H1 (cell line): Measurements from ENCODE around the gene NAE1. TPM values are rescaled to one million over a fixed set of nuclear protein-coding genes. Genes with fewer than 3 reads are reported as not detected.

Experiments used
- CTCF ChIA-PET: fragments of 300-600 bp; sonication (Branson Sonifier 250); formaldehyde crosslinking; loops from one replicate; lab custom pipeline; 2021; ENCODE audit not compliant: partially characterized antibody; lab: Charles Lee
- POLR2A ChIA-PET: fragments of 300-600 bp; sonication (Branson Sonifier 250); formaldehyde crosslinking; loops from one replicate; lab custom pipeline; 2021; ENCODE audit warnings: inconsistent platforms; ENCODE audit not compliant: partially characterized antibody; lab: Charles Lee
- DNase-seq, 2 experiments: peaks; one replicate each; pipeline versions ENCODE4 v3.0.0 to v3.0.0-alpha.2; 2010 to 2022; ENCODE audit warnings: low spot score in 2 of 2, low read depth in 1 of 2, mixed read lengths in 1 of 2
- FAIRE-seq: peaks from 2 replicates; lab custom pipeline; 2011; peaks lifted over from hg19 to GRCh38; lab: Jason Lieb, UNC
- H2AFZ ChIP-seq: 2 replicates; pipeline ENCODE4 v1.8.1; 2012; ENCODE audit warnings: low read length, inconsistent platforms
- H2AK5ac ChIP-seq: 2 replicates; pipeline ENCODE4 v1.6.1; 2013; ENCODE audit warnings: low read depth, low read length
- H2BK120ac ChIP-seq: replicated peaks from 2 replicates; pipeline ENCODE3; 2013; ENCODE audit warnings: low read depth, low read length, inconsistent platforms
- H2BK12ac ChIP-seq: 2 replicates; pipeline ENCODE4 v1.6.1; 2013; ENCODE audit warnings: low read depth, low read length
- H2BK15ac ChIP-seq: 2 replicates; pipeline ENCODE4 v1.6.1; 2013; ENCODE audit warnings: low read length
- H2BK20ac ChIP-seq: 2 replicates; pipeline ENCODE4 v1.6.1; 2013; ENCODE audit warnings: low read length
- H2BK5ac ChIP-seq: 2 replicates; pipeline ENCODE4 v1.6.1; 2013; ENCODE audit warnings: low read depth, low read length
- H3K14ac ChIP-seq: 2 replicates; pipeline ENCODE4 v1.6.1; 2013; ENCODE audit warnings: inconsistent platforms; ENCODE audit not compliant: insufficient read length
- H3K18ac ChIP-seq: 2 replicates; pipeline ENCODE4 v1.6.1; 2013; ENCODE audit warnings: low read length; ENCODE audit errors: extremely low read depth
- H3K23ac ChIP-seq: 2 replicates; pipeline ENCODE4 v1.6.1; 2013; ENCODE audit warnings: inconsistent platforms; ENCODE audit not compliant: insufficient read length
- H3K23me2 ChIP-seq: 2 replicates; pipeline ENCODE4 v1.6.1; 2013; ENCODE audit warnings: low read depth, low read length
- H3K27ac ChIP-seq: 2 replicates; pipeline ENCODE4 v1.6.1; 2011; ENCODE audit warnings: low read depth, low read length, inconsistent platforms
- H3K27me3 ChIP-seq, 4 experiments: replicated peaks in 1 of 4; 1 replicate in 1 of 4; 2 replicates in 3 of 4; pipeline versions ENCODE4 v1.6.1 to v1.8.1; 2011 to 2013; ENCODE audit warnings: low read length in 3 of 4, mild to moderate bottlenecking in 3 of 4, inconsistent platforms in 2 of 4, mixed read lengths in 2 of 4, moderate library complexity in 1 of 4; ENCODE audit not compliant: control insufficient read depth in 3 of 4, insufficient read depth in 3 of 4; ENCODE audit errors: extremely low read depth in 1 of 4
- H3K36me3 ChIP-seq, 4 experiments: 2 replicates each; pipeline versions ENCODE4 v1.6.1 to v1.8.1; 2011 to 2013; ENCODE audit warnings: mild to moderate bottlenecking in 4 of 4, low read length in 3 of 4, moderate library complexity in 2 of 4, control low read depth in 1 of 4, inconsistent platforms in 1 of 4; ENCODE audit not compliant: insufficient read depth in 4 of 4, control insufficient read depth in 2 of 4
- H3K4ac ChIP-seq: replicated peaks from 2 replicates; pipeline ENCODE3; 2013; ENCODE audit warnings: low read length, low read depth, mixed read lengths, inconsistent platforms; ENCODE audit not compliant: insufficient read length
- H3K4me1 ChIP-seq, 4 experiments: replicated peaks in 1 of 4; 1 replicate in 1 of 4; 2 replicates in 3 of 4; pipeline versions ENCODE4 v1.6.1 to v1.8.1; 2011 to 2013; ENCODE audit warnings: low read length in 3 of 4, inconsistent platforms in 2 of 4, mixed read lengths in 1 of 4; ENCODE audit not compliant: insufficient read depth in 4 of 4, control insufficient read depth in 3 of 4
- H3K4me2 ChIP-seq, 2 experiments: 2 replicates each; pipeline versions ENCODE4 v1.6.1 to v1.8.1; 2011 to 2013; ENCODE audit warnings: low read depth in 2 of 2, low read length in 2 of 2, control low read depth in 1 of 2, inconsistent platforms in 1 of 2, mild to moderate bottlenecking in 1 of 2; ENCODE audit not compliant: insufficient read depth in 1 of 2
- H3K4me3 ChIP-seq, 4 experiments: fragments of 200-600, 300-600 bp in 1 of 4; sonication (generic), shearing (Covaris generic), sonication (Bioruptor Twin) in 1 of 4; 2 replicates each; pipeline versions ENCODE4 v1.5.1 to v1.8.1; 2011 to 2016; ENCODE audit warnings: low read length in 4 of 4, low read depth in 3 of 4, control low read depth in 2 of 4, inconsistent platforms in 2 of 4, mild to moderate bottlenecking in 2 of 4, mixed read lengths in 1 of 4, moderate library complexity in 1 of 4; ENCODE audit not compliant: insufficient read depth in 2 of 4; ENCODE audit errors: extremely low read depth in 1 of 4
- H3K56ac ChIP-seq: replicated peaks from 2 replicates; pipeline ENCODE3; 2013; ENCODE audit warnings: low read depth, mild to moderate bottlenecking, mixed read lengths, low read length, inconsistent platforms; ENCODE audit not compliant: insufficient read length
- H3K79me1 ChIP-seq: 2 replicates; pipeline ENCODE4 v1.6.1; 2013; ENCODE audit warnings: low read depth, low read length, control low read depth
- H3K79me2 ChIP-seq, 2 experiments: 2 replicates each; pipeline versions ENCODE4 v1.6.1 to v1.8.1; 2012 to 2013; ENCODE audit warnings: low read length in 2 of 2, mild to moderate bottlenecking in 2 of 2, inconsistent platforms in 1 of 2; ENCODE audit not compliant: insufficient read depth in 2 of 2, control insufficient read depth in 1 of 2
- H3K9ac ChIP-seq, 4 experiments: replicated peaks in 1 of 4; 1 replicate in 1 of 4; 2 replicates in 3 of 4; pipeline versions ENCODE4 v1.6.1 to v1.8.1; 2011 to 2013; ENCODE audit warnings: low read depth in 3 of 4, low read length in 3 of 4, control low read depth in 2 of 4, mild to moderate bottlenecking in 2 of 4, moderate library complexity in 2 of 4, inconsistent platforms in 1 of 4; ENCODE audit errors: extremely low read depth in 1 of 4
- H3K9me3 ChIP-seq, 2 experiments: 2 replicates each; pipeline versions ENCODE4 v1.6.1 to v1.8.1; 2012 to 2013; ENCODE audit warnings: mild to moderate bottlenecking in 2 of 2, moderate library complexity in 2 of 2, control low read depth in 1 of 2, inconsistent platforms in 1 of 2, low read depth in 1 of 2, low read length in 1 of 2, mixed read lengths in 1 of 2; ENCODE audit not compliant: insufficient read depth in 2 of 2
- H4K20me1 ChIP-seq, 2 experiments: replicated peaks in 1 of 2; 2 replicates each; pipeline versions ENCODE3 to v1.8.1; 2011 to 2013; ENCODE audit warnings: inconsistent platforms in 2 of 2, low read length in 2 of 2, mild to moderate bottlenecking in 1 of 2; ENCODE audit not compliant: insufficient read depth in 2 of 2, control insufficient read depth in 1 of 2
- H4K5ac ChIP-seq: 2 replicates; pipeline ENCODE4 v1.6.1; 2013; ENCODE audit warnings: low read length, low read depth, mixed read lengths, inconsistent platforms; ENCODE audit not compliant: insufficient read length
- H4K8ac ChIP-seq: 2 replicates; pipeline ENCODE4 v1.8.0; 2013; ENCODE audit warnings: mild to moderate bottlenecking, moderate library complexity, low read length, inconsistent platforms; ENCODE audit not compliant: insufficient read depth; ENCODE audit errors: extremely low read depth
- H4K91ac ChIP-seq: replicated peaks from 2 replicates; pipeline ENCODE3; 2013; ENCODE audit warnings: low read length, mixed read lengths, inconsistent platforms; ENCODE audit not compliant: insufficient read length
- BACH1 ChIP-seq: IDR thresholded peaks from 2 replicates; pipeline ENCODE4 v1.6.1; 2012; ENCODE audit warnings: low read length, improper control_type of control experiment
- E2F6 ChIP-seq: IDR thresholded peaks from 2 replicates; pipeline ENCODE4 v1.6.1; 2012; ENCODE audit warnings: inconsistent platforms
- MAX ChIP-seq: IDR thresholded peaks from 2 replicates; pipeline ENCODE4 v1.6.1; 2012; ENCODE audit warnings: inconsistent platforms
- TCF12 ChIP-seq: IDR thresholded peaks from 2 replicates; pipeline ENCODE4 v1.6.1; 2011; ENCODE audit warnings: low read depth, mild to moderate bottlenecking, low read length
- WGBS, 2 experiments: shearing (Covaris generic) in 1 of 2; methylation state at CpG; one replicate each; pipeline versions ENCODE4 v1.1.6 to v1.1.7; 2013 to 2015; ENCODE audit warnings: low lambda C conversion rate in 2 of 2, mixed read lengths in 2 of 2, inconsistent platforms in 1 of 2, low coverage in 1 of 2, missing lambda C conversion rate in 1 of 2; ENCODE audit not compliant: insufficient replicate concordance in 2 of 2, insufficient coverage in 1 of 2, insufficient read length in 1 of 2; ENCODE audit errors: extremely low coverage in 1 of 2, missing lambda C conversion rate in 1 of 2; 5-methylcytosine and 5-hydroxymethylcytosine counted together
- polyA plus RNA-seq, 7 experiments: library from polyadenylated mRNA; depleted of rRNA in 3 of 7; stranded (reverse) in 5 of 7; unstranded in 2 of 7; fragments of >200 nt in 5 of 7; fragments of 200-250 nt in 2 of 7; gene quantifications; 1 replicate in 5 of 7; 2 replicates in 1 of 7; 4 replicates in 1 of 7; pipeline versions ENCODE4 v1.2.1 to v1.2.3, GENCODE V29; 2011 to 2013; ENCODE audit warnings: missing spikeins in 2 of 7, mixed read lengths in 2 of 7
- total RNA-seq: library from RNA; stranded (reverse); fragmentation: NEBNext Ultra II Directional; extraction: Animal tissue kit (Norgen Biotek cat#: 25700); gene quantifications from 2 replicates; pipeline ENCODE4 v1.2.1, GENCODE V29; 2021

NAE1 gene
- total and polyA plus RNA-seq, 2 of the 8 experiments (the other 6 are each of a cell fraction or from before 2014, with no cell fraction given), result 66.6 to 155 TPM

GRCh38 chr16:66801320-66802105 lies 29.3 kb downstream of the NAE1 start, which contains the start of gene TERB1:
TSS of gene TERB1 (minus strand) at chr16:66801584. CDS start at chr16:66796798, 4,786 bp downstream.
- FAIRE-seq (no peak), DNase-seq (peak in 1 of 2 experiments; percentile 52)
- no peak within 1 kb of the TSS for H2BK5ac ChIP-seq
- no peak within 1 kb of the TSS for H3K56ac ChIP-seq
- H3K27ac ChIP-seq, result no peak within 1 kb of the TSS
- H2AFZ ChIP-seq, result no peak within 1 kb of the TSS
- no peaks in the 10 kb centered on the region for H4K20me1 ChIP-seq
- no peak within 1 kb of the TSS for H3K14ac ChIP-seq
- no peak within 1 kb of the TSS for H2BK20ac ChIP-seq
- no peak within 1 kb of the TSS for H3K23ac ChIP-seq
- 92% methylated on average over 48 of the region's 56 CpGs; no CpG with 5 or more reads in 1 of the 2 experiments for WGBS, 2 experiments
- no peak within 1 kb of the TSS for H2BK120ac ChIP-seq
- peaks cover 12 to 39% (median 24%) of the 10 kb centered on the region in 4 experiments for H3K36me3 ChIP-seq
- H2AK5ac ChIP-seq, result no peak within 1 kb of the TSS
- H3K79me2 ChIP-seq, result no peaks in the 10 kb centered on the region
- H3K18ac ChIP-seq, result no peak within 1 kb of the TSS
- no peaks in the 10 kb centered on the region for H3K79me1 ChIP-seq
- H3K4me2 ChIP-seq, result no peak within 1 kb of the TSS
- peak within 1 kb of the TSS; percentile 35; the same call in 1 of the 2 replicates for H4K8ac ChIP-seq
- H3K4me3 ChIP-seq, result no peak within 1 kb of the TSS
- no peak within 1 kb of the TSS for H2BK15ac ChIP-seq
- H3K9ac ChIP-seq, result no peak within 1 kb of the TSS
- no peaks in the 10 kb centered on the region; a peak in 1 of 7 replicates for H3K4me1 ChIP-seq
- ChIA-PET POLR2A (interaction anchor here (0.6 to 1.7 kb wide), 11 partner anchors 9 to 75 kb away, joined by 3 to 6 read pairs (median 3); partner anchors contain the start of gene DYNC1LI2), CTCF (interaction anchor here (0.7 to 1.4 kb wide), 3 partner anchors 28 to 1009 kb away, joined by 3 to 5 read pairs (median 4); partner anchors contain the start of gene NAE1)
- H3K23me2 ChIP-seq, result no peaks in the 10 kb centered on the region
- H2BK12ac ChIP-seq, result no peak within 1 kb of the TSS
- no peak within 1 kb of the TSS for H3K4ac ChIP-seq
- H3K9me3 ChIP-seq, result no peaks in the 10 kb centered on the region
- H3K27me3 ChIP-seq, result no peaks in the 10 kb centered on the region
- no peak within 1 kb of the TSS for H4K91ac ChIP-seq
- no peak within 1 kb of the TSS for H4K5ac ChIP-seq
- TF ChIP-seq BACH1 (no peak), TCF12 (no peak), MAX (peak; percentile 91), E2F6 (peak; percentile 99)
